GM12874 (cell line): Measurements from ENCODE around the gene FBXL7.

Experiments
- CTCF ChIP-seq: IDR thresholded peaks from 2 replicates; pipeline ENCODE4 v1.5.1; 2011; ENCODE audit warnings: low read depth, mild to moderate bottlenecking, control low read depth, low read length, moderate library complexity; ENCODE audit not compliant: insufficient read depth

The FBXL7 gene

GRCh38 chr5:15702102-15702501, 202.1 kb downstream of the FBXL7 start:
- TF ChIP-seq CTCF: no peak

- TF ChIP-seq CTCF: no peak
Observed at GRCh38 chr5:15703901-15704300, 203.9 kb downstream of the FBXL7 start.

GRCh38 chr5:15704397-15704947, 204.5 kb downstream of the FBXL7 start:
- no peak for TF ChIP-seq CTCF

- no peak for TF ChIP-seq CTCF
Observed at GRCh38 chr5:15707631-15708030, 207.7 kb downstream of the FBXL7 start.

GRCh38 chr5:15711892-15712291, 211.9 kb downstream of the FBXL7 start:
- TF ChIP-seq CTCF: no peak

GRCh38 chr5:15715535-15715934, 215.6 kb downstream of the FBXL7 start:
- no peak for TF ChIP-seq CTCF

- TF ChIP-seq CTCF: no peak
Observed at GRCh38 chr5:15715967-15716366, 216.0 kb downstream of the FBXL7 start.
